ENCODE measurements around the gene UGT2B10.
"Not testable (repeated sequence)": the region's sequence is repeated elsewhere in the genome, so short reads cannot be mapped to it uniquely, and the experiment has no call there.

UGT2B10 gene

DNA sequence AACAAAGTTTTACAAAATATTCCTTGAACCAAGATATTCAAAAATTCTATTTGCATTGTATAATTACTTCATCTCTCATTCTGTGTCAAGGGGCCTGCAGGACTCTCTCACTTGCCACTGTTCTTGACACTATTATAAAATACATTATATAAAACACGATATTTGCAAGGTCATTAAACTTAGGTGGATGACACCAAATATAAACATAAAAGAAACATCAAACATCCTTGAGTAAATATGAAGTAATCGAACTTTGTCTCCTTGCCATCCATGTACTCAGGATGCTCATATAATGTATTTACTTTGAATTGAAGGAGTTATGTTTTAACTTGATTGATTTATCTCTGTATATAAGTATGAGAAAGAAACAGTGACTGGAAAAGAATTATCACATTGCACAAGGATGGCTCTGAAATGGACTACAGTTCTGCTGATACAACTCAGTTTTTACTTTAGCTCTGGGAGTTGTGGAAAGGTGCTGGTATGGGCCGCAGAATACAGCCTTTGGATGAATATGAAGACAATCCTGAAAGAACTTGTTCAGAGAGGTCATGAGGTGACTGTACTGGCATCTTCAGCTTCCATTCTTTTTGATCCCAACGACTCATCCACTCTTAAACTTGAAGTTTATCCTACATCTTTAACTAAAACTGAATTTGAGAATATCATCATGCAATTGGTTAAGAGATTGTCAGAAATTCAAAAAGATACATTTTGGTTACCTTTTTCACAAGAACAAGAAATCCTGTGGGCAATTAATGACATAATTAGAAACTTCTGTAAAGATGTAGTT, at the start of gene UGT2B10:
UGT2B10 (plus strand) TSS at position 378 of the 793 bp plus-strand sequence; CDS start at position 404, 26 bp downstream.
- H3K4me3 ChIP-seq (ENCODE audit: low read length): not testable (repeated sequence)

DNA sequence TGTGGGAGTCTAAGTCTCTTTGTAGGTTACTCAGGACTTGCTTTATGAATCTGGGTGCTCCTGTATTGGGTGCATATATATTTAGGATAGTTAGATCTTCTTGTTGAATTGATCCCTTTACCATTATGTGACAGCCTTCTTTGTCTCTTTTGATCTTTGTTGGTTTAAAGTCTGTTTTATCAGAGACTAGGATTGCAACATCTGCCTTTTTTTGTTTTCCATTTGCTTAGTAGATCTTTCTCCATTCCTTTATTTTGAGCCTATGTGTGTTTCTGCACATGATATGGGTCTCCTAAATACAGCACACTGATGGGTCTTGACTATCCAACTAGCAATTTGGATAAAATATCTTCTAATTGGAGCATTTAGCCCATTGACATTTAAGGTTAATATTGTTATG, 44.0 kb upstream of the UGT2B10 start:
- H3K4me3 ChIP-seq (ENCODE audit: low read length): not testable (repeated sequence)

DNA sequence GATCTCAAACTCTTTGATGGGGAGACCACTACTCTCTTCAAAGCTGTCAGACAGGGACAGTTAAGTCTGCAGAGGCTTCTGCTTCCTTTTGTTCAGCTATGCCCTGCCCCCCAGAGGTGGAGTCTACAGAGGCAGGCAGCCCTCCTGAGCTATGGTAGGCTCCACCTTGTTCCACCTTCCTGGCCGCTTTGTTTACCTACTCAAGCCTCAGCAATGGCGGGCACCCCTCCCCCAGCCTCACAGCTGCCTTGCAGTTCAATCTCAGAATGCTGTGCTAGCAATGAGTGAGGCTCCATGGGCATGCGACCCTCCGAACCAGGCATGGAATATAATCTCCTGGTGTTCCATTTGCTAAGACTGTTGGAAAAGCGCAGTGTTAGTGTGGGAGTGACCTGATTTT, 42.1 kb upstream of the UGT2B10 start:
- H3K4me3 ChIP-seq (ENCODE audit: low read length): no peak overlapping the region
- TF ChIP-seq ZNF274 (IDR thresholded peaks at IDR 0.05; ENCODE audit: low read depth, low read length): no peak

DNA sequence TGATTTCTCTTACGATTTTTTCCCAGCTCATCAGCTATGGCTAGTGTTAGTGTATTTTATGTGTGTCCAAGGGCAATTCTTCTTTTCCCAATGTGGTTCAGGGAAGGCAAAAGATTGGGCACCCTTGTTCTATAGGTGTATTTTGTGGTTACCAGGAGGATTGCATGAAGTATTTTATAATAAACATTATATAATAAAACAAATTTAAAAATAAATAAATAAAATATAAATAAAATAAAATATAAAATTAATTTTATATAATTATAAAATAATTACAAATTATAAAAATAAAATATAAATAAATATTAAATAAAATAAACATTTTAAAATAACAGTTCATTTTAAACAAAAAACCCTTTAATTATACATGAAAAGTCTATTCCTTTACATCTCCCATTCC, 35.6 kb upstream of the UGT2B10 start:
- no peak overlapping the region for H3K4me3 ChIP-seq (ENCODE audit: low read length)
- no peak for TF ChIP-seq ZNF274 (IDR thresholded peaks at IDR 0.05; ENCODE audit: low read depth, low read length)

DNA sequence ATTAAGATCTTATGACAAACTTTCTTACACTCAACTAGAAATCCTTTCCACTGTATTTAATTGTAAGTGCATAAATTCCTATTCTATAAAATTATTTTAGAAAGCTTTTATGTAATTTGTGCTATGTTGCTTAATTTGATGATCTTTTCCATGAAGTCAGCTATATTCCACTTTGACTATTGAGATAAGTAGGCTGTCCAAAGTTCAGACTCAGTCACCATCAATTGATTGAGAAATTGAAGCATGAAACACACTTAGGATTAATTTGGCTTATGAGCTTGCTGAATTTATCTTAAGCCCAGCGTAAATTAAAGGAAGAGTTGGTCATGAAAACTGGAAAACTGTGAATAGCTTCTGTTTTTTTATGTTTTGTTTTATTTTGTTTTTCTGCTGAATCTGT, 18.7 kb upstream of the UGT2B10 start:
- no peak overlapping the region for H3K4me3 ChIP-seq (ENCODE audit: low read length)
- no peak for TF ChIP-seq ZNF274 (IDR thresholded peaks at IDR 0.05; ENCODE audit: low read depth, low read length)

DNA sequence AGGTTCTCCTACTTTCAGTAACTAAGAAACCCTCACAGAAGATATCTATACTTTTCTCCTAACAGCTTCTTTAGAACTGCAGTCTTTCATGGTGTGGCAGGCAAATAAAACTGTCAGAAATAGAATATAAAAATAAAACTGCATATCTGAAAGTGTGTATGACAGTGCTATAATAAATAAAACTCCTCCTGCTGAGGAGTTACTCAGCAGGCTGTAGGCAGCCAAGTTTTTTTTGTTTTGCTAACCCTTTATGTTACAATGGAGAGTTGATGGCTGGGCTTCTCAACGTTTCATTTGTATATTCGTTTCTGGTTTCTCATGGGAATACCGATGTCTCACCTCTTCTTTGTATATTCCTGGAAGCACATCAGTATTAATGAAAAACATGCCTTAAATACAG, 18.2 kb upstream of the UGT2B10 start:
- TF ChIP-seq ZNF274 (IDR thresholded peaks at IDR 0.05; ENCODE audit: low read depth, low read length): no peak
- H3K4me3 ChIP-seq (ENCODE audit: low read length): no peak overlapping the region

DNA sequence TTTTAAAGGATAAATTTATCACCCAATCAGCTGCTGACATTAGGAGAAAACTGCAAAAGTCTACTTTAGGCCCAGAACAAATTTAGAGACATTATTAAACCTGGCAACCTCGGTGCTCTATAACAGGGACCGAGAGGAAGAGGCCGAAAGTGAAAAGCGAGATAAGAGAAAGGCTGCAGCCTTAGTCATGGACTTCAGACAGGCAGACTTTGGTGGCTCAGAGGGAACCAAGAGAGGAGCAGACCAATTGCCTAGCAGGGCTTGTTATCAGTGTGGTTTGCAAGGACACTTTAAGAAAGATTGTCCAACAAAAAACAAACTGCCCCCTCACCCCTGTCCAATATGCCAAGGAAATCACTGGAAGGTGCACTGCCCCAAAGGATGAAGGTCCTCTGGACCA, 12.8 kb upstream of the UGT2B10 start:
- no peak for TF ChIP-seq ZNF274 (IDR thresholded peaks at IDR 0.05; ENCODE audit: low read depth, low read length)

DNA sequence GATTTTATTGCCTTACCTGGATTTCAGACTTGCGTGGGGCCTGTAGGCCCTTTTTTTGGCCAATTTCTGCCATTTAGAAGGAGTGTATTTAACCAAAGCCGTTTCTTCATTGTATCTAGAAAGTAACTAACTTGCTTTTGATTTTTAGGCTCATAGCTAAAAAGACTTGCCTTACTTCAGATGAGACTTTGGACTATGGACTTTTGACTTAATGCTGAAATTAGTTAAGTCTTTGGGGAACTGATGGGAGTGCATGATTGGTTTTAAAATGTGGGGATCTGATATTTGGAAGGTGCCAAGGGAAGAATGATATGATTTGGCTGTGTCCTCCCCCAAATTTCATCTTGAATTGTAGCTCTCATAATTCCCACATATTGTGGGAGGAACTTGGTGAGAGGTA, 7.7 kb upstream of the UGT2B10 start:
- H3K4me3 ChIP-seq (ENCODE audit: low read length): no peak overlapping the region
- no peak for TF ChIP-seq ZNF274 (IDR thresholded peaks at IDR 0.05; ENCODE audit: low read depth, low read length)

More for the DNA sequence above, 12.8 kb upstream of the UGT2B10 start:
- H3K4me3 ChIP-seq (ENCODE audit: low read length): no peak overlapping the region

DNA sequence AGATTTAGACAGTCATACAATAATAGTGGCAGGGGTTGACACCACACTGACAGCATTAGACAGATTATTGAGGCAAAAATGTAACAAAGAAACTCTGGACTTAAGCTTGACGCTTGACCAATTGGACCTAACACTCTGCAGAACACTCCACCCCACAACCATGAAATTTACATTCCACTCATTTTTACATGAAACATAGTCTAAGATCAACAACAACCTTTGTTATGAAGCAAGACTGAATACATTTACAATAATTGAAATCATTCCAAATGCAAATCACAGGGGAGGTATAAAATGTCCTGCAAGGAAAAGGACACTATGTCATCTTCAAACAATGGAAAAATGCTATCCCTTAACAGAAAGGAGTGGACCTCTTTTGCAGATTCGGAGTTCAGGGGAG, 4.9 kb upstream of the UGT2B10 start:
- H3K4me3 ChIP-seq (ENCODE audit: low read length): no peak overlapping the region
- no peak for TF ChIP-seq ZNF274 (IDR thresholded peaks at IDR 0.05; ENCODE audit: low read depth, low read length)

DNA sequence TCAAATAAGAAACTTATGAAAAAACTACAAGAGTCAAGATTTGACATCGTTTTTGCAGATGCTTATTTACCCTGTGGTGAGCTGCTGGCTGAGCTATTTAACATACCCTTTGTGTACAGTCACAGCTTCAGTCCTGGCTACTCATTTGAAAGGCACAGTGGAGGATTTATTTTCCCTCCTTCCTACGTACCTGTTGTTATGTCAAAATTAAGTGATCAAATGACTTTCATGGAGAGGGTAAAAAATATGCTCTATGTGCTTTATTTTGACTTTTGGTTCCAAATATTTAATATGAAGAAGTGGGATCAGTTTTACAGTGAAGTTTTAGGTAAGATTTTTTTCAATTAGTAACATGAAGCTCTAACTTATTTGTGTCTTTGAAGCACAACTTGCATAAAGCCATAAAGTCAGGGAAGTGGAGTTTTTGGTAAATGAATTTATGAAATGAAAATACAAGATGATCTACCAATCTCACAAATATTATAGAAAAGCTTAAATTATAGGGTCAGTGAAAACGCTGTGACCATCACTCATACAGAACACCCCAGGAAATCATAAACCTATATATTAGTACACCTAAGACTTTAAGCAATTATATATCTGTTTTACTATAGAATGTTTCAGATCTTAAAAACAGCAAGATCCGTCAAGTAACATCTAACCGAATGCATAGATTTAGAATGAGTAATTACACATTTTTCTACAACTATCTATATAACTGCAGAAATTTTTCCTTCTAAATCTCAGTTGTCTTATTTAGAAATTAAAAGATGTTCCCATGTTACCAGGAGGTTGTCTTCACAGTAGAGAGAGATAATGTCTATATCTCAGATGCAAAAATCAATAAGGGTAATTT, 844 bp downstream of the UGT2B10 start:
- H3K4me3 ChIP-seq (ENCODE audit: low read length): not testable (repeated sequence)

DNA sequence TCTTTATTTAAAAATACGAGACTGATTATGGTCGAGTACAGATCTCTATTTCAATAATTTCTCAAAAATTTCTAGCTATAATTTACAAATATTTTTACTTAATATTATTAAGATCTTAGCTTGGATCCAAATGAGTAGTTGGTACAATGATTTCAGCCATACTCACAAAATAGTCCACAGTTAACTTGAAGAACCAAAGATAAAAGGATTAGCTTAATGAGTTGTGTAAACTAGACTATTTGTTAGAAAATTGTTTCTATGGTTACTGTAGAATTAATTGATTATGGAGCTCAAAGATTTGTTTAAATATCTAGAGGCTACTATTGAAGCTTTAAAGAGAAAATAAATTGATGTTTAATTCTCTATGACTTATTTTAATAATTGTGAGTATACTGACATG, 1.6 kb downstream of the UGT2B10 start:
- no peak overlapping the region for H3K4me3 ChIP-seq (ENCODE audit: low read length)
- no peak for TF ChIP-seq ZNF274 (IDR thresholded peaks at IDR 0.05; ENCODE audit: low read depth, low read length)

DNA sequence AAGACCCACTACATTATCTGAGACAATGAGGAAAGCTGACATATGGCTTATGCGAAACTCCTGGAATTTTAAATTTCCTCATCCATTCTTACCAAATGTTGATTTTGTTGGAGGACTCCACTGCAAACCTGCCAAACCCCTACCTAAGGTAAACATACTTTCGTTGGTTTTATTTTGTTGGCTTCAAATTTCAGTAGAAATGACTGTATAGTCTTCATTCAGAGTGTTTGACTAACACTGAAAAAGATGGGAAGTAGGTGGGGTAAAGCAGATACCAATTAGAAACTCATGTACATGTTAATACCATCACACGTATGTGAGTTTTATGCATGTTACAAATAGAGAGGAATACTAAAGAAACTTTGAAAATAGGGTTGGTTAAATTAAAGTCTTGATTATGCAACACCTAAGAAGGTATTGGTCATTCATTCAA, 2.3 kb downstream of the UGT2B10 start:
- H3K4me3 ChIP-seq (ENCODE audit: low read length): not testable (repeated sequence)

DNA sequence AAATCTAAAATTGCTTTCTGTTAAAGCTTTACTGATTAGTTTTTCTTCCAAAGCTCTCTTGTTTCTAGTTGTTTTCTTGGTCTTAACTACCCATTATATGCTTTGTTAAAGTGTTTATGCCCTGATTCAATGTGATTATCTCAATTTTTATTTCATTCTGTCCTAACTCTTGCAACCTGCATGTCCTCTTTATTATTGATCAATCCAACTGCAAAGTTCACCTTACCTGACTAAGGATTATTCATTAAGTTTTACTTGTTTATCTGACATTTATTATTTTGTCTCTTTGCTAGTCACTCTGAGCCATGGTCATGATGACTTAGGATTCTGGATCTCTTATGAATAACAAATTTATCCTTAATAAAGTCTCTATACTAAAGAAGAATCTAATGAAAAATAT, 15.8 kb downstream of the UGT2B10 start:
- H3K4me3 ChIP-seq (ENCODE audit: low read length): no peak overlapping the region
- TF ChIP-seq ZNF274 (IDR thresholded peaks at IDR 0.05; ENCODE audit: low read depth, low read length): no peak

DNA sequence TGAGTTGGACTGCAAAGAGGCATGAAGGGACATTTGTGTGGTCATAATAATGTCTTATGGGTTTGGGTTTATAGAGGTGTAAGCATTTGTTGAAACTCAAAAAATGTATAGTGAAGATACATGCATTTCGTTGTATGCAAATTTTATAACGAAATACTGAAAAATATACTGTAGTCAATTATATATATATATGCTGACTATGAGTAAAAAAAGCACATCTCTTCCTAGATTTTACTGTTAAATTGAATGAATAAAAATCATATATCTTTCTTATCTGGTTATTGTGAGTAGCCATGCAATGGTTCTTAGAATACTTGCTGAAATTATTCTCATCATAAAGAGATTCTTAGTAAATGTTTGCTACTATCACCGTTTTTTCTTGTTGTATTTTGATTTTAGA, 34.5 kb downstream of the UGT2B10 start:
- H3K4me3 ChIP-seq (ENCODE audit: low read length): no peak overlapping the region
- no peak for TF ChIP-seq ZNF274 (IDR thresholded peaks at IDR 0.05; ENCODE audit: low read depth, low read length)

DNA sequence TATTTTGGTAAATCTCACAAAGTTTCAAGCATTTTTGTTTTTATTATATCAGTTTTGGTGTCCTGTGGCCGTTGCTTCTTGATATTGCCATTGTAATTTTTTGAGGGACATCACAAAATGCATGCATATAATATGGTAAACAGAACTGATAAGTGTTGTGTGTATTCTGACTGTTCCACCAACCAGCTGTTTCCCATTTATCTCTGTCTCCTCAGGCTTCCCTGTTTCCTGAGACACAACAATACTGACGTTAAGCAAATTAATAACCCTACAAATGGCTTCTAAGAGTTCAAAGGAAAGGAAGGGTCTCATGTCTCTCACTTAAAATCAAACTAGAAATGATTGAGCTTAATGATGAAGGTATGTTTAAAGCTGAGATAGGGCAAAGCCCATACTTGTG, 40.0 kb downstream of the UGT2B10 start:
- TF ChIP-seq ZNF274 (IDR thresholded peaks at IDR 0.05; ENCODE audit: low read depth, low read length): no peak

More for the DNA sequence above, 40.0 kb downstream of the UGT2B10 start:
- H3K4me3 ChIP-seq (ENCODE audit: low read length): no peak overlapping the region

All from GM08714 (cell line).